Activated CD8-positive, alpha-beta T cell treated with anti-CD3 and anti-CD28 coated beads for 36 hours (primary cell): ENCODE results near the gene CDK1. TPM values are rescaled to one million over a fixed set of nuclear protein-coding genes. Genes with fewer than 3 reads are reported as not detected.

Experiments
- ATAC-seq: fragments of 200-7000 bp; cut with Tn5 transposase; one replicate; pipeline ENCODE4 v1.10.0; 2021; ENCODE audit warnings: mild to moderate bottlenecking, moderate library complexity
- CTCF ChIA-PET: fragments of 350-600 bp; sonication (Branson Sonifier 250); formaldehyde crosslinking; loops from one replicate; lab custom pipeline; 2021; ENCODE audit warnings: antibody characterized with exemption; lab: Charles Lee
- POLR2A ChIA-PET: fragments of 350-600 bp; sonication (Branson Sonifier 250); formaldehyde crosslinking; loops from one replicate; lab custom pipeline; 2021; ENCODE audit warnings: antibody characterized with exemption; lab: Charles Lee
- DNase-seq: peaks from one replicate; pipeline ENCODE4 v3.0.0-alpha.2; 2020
- H3K27ac Mint-ChIP-seq: one replicate; pipeline ENCODE4 v1.8.0; 2021; ENCODE audit warnings: mild to moderate bottlenecking, mixed read lengths
- H3K27me3 Mint-ChIP-seq: one replicate; pipeline ENCODE4 v1.8.0; 2021; ENCODE audit warnings: mixed read lengths
- H3K36me3 Mint-ChIP-seq: one replicate; pipeline ENCODE4 v1.8.0; 2021; ENCODE audit warnings: low read depth, mixed read lengths
- H3K4me1 Mint-ChIP-seq: one replicate; pipeline ENCODE4 v1.8.0; 2021; ENCODE audit warnings: low read depth, mixed read lengths
- H3K4me3 Mint-ChIP-seq: one replicate; pipeline ENCODE4 v1.8.0; 2021; ENCODE audit warnings: mild to moderate bottlenecking, moderate library complexity, mixed read lengths
- H3K9me3 Mint-ChIP-seq: one replicate; pipeline ENCODE4 v1.8.0; 2021; ENCODE audit warnings: mixed read lengths
- CTCF ChIP-seq: fragments of 200-600 bp; IDR thresholded peaks from one replicate; pipeline ENCODE4 v1.8.0; 2022; ENCODE audit warnings: antibody characterized with exemption, mild to moderate bottlenecking
- intact Hi-C: fragments of 100-400 bp; cut with micrococcal nuclease; formaldehyde crosslinking; loops from one replicate; pipeline ENCODE4 v1.10.0; 2022
- total RNA-seq, 2 experiments: library from RNA; stranded (reverse); gene quantifications; one replicate each; pipeline ENCODE4 v1.2.3, GENCODE V29; 2021

The CDK1 gene
- total RNA-seq, 2 experiments from 2014 or later = 108 to 112 TPM

- intact Hi-C loops = no loop called here
- peak; percentile 6 for ATAC-seq
- no peak for TF ChIP-seq CTCF
- H3K4me1 Mint-ChIP-seq = peaks cover 18% of the 10 kb centered on the region
- H3K9me3 Mint-ChIP-seq = no peaks in the 10 kb centered on the region
- H3K27ac Mint-ChIP-seq = peak overlapping the region; percentile 96
- H3K4me3 Mint-ChIP-seq = peak overlapping the region; percentile 98
- no peaks in the 10 kb centered on the region for H3K27me3 Mint-ChIP-seq
- H3K36me3 Mint-ChIP-seq = peaks cover 40% of the 10 kb centered on the region
- POLR2A ChIA-PET = interaction anchor here (1.1 to 1.7 kb wide), 2 partner anchors 9 to 1120 kb away, joined by 4 to 5 read pairs; no protein-coding TSS in a partner anchor
- DNase-seq = no peak
- CTCF ChIA-PET = interaction anchor here (1.1 to 1.8 kb wide), 2 partner anchors 9 to 10 kb away, joined by 3 to 10 read pairs; no protein-coding TSS in a partner anchor
Measured at GRCh38 chr10:60778971-60779796, 906 bp downstream of the CDK1 start.

- H3K4me3 Mint-ChIP-seq = no peak overlapping the region
- no peaks in the 10 kb centered on the region for H3K27me3 Mint-ChIP-seq
- CTCF ChIA-PET = no interaction called here
- no peak overlapping the region for H3K27ac Mint-ChIP-seq
- H3K36me3 Mint-ChIP-seq = peaks cover 62% of the 10 kb centered on the region
- TF ChIP-seq CTCF = no peak
- DNase-seq (no peak), ATAC-seq (no peak)
- POLR2A ChIA-PET = no interaction called here
- peaks cover 22% of the 10 kb centered on the region for H3K4me1 Mint-ChIP-seq
- intact Hi-C loops = no loop called here
- H3K9me3 Mint-ChIP-seq = no peaks in the 10 kb centered on the region
Measured at GRCh38 chr10:60781661-60782060, 3.4 kb downstream of the CDK1 start.

GRCh38 chr10:60784641-60785040, 6.4 kb downstream of the CDK1 start:
- intact Hi-C loops = no loop called here
- H3K27ac Mint-ChIP-seq = no peak overlapping the region
- no peak overlapping the region for H3K4me3 Mint-ChIP-seq
- peaks cover 19% of the 10 kb centered on the region for H3K4me1 Mint-ChIP-seq
- TF ChIP-seq CTCF = no peak
- ATAC-seq = no peak
- POLR2A ChIA-PET = no interaction called here
- no peaks in the 10 kb centered on the region for H3K27me3 Mint-ChIP-seq
- DNase-seq = no peak
- no peaks in the 10 kb centered on the region for H3K9me3 Mint-ChIP-seq
- CTCF ChIA-PET = interaction anchor here (1.1 kb wide), 1 partner anchor 16 kb away, joined by 3 read pairs; no protein-coding TSS in a partner anchor
- peaks cover 80% of the 10 kb centered on the region for H3K36me3 Mint-ChIP-seq

GRCh38 chr10:60788544-60788943, 10.3 kb downstream of the CDK1 start:
- ChIA-PET POLR2A (no interaction called here), CTCF (interaction anchor here (0.9 kb wide), 1 partner anchor 10 kb away, joined by 3 read pairs; the partner anchor contains the start of gene CDK1)
- H3K4me1 Mint-ChIP-seq = peaks cover 5% of the 10 kb centered on the region
- intact Hi-C loops = no loop called here
- no peaks in the 10 kb centered on the region for H3K27me3 Mint-ChIP-seq
- ATAC-seq (no peak), DNase-seq (no peak)
- no peak for TF ChIP-seq CTCF
- H3K27ac Mint-ChIP-seq = no peak overlapping the region
- no peaks in the 10 kb centered on the region for H3K9me3 Mint-ChIP-seq
- H3K36me3 Mint-ChIP-seq = peaks cover 88% of the 10 kb centered on the region
- H3K4me3 Mint-ChIP-seq = no peak overlapping the region

GRCh38 chr10:60789340-60789739, 11.1 kb downstream of the CDK1 start:
- ChIA-PET POLR2A (no interaction called here), CTCF (no interaction called here)
- peaks cover 4% of the 10 kb centered on the region for H3K4me1 Mint-ChIP-seq
- H3K27me3 Mint-ChIP-seq = no peaks in the 10 kb centered on the region
- intact Hi-C loops = no loop called here
- TF ChIP-seq CTCF = no peak
- peaks cover 83% of the 10 kb centered on the region for H3K36me3 Mint-ChIP-seq
- no peaks in the 10 kb centered on the region for H3K9me3 Mint-ChIP-seq
- H3K27ac Mint-ChIP-seq = no peak overlapping the region
- no peak overlapping the region for H3K4me3 Mint-ChIP-seq
- ATAC-seq = no peak
- no peak for DNase-seq
